ENCODE results near the gene CCDC57.

CCDC57 gene

DNA sequence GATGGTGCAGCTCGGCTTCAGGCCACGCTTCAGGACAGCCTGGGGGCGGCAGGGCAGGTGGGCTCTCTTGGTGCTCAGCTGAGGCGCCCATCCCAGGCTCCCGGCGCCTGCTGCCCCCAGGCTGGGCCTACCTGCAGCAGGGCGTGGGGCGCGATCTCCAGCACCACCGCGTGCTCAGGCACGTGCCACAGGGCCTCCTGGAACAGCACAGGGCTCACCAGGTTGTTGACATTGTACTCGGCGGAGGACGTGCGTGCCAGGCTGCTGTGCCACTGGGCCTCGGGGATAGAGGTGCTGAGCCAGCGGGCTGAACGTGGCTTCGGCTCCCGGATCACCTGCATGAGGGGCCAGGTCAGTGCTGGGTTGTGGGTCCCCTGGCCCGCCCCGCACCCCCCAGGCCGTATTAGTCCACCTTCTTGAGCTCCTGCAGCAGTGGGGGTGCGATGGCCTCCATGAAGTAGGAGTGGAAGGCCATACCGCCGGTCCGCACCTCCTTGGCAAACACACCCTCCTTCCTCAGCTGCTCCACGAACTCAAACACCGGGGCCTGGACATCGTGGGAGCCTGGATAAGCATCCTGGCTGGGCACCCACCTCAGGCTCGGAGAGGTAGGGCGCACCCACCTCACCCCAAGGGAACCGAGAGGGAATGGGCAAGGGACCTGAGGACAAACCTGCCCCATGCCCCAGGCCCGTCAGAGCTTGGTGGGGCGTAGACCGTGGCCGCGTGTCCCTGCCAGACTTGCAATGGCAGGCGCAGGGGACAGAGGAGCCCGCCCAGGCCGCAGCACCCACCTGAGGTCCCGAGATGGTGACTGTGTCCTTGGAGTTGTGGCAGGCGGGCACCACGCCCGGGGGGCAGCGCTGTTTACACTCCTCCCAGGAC, 123.6 kb downstream of the CCDC57 start:
- DNase-seq = no peak

DNA sequence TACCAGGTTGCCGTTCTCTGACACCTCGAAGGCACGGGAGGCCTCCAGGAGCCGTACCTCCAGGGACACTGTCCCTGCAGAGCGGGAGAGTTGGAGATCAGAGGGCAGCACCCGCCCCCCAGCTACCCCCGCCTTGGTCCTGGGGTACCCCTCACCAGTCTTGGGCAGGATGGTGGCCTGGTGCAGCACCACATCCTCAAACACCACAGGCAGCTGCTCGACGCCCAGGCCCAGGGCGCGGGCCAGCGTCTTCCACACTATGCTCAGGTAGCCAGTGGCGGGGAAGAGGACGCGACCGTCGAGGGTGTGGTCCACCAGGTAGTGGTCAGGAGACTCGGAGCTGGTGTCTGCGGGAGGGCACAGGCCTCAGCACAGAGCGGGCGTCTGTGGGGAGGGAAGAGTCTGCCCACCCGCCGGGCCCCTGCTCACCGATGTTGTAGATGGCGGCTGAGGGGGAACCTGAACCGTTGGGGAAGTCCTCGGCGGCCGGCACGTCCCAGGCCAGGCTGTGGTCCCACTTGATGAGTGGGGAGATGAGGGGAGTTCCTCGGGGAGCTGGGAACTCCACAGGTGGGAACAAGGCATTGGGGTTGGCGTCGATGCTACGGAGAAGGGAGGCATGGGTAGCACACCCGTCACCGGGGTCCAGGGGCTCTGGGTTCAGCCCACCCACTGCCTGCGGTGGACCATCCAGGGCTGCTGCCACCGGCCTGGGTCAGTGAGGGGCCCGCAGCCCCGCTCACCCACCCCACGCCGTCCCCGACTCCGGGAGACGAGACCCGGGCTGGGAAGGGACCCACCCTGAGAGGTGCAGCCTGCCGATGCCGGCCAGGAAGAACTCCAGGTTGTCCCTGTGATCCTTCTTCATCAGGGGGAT, 124.4 kb downstream of the CCDC57 start:
- no peak for DNase-seq

DNA sequence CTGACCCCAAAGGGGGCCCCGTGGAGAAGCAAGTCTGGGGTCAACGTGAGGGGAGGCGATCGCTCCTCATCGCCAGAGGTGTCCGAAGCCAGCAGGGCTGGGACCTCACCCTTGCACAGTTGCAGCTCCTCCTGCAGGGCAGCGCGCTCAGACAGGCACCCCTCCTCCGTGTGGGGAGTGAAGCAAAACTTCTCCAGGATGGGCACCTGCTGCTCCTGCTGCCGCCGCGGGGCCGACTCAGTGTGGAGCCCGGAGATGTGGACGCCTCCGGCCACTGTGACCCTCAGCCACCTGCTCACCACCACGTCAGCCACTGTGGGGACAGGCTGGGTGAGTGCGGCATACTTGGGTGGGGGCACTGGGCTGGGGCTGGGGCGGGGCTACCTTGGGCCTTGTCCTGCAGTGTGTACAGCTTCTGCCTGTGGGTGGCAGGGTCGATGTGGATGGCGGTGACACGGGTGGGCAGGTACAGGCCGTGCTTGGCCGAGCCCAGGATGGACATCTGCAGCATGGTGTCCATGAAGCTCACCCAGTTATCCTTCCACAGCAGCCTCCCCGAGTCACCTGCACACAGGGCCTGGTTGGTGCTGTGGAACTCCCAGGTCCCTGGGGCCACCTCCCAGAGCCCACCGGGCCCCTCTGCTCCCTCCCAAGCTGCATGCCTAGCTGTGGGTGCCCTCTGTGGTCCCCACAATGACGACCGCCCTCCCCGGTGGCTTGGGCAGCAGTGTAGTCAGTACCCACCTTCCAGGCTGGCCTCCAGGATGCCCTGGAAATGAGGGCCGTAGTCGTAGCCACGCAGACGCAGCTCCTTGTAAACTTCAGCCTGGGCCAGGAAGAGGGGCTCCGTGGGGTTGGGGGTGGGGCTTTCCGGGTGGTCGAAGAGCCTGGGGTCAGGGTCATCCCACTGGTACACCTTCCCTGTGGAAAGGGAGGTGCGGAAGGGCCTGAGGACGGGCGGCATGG, 125.4 kb downstream of the CCDC57 start:
- DNase-seq = no peak

DNA sequence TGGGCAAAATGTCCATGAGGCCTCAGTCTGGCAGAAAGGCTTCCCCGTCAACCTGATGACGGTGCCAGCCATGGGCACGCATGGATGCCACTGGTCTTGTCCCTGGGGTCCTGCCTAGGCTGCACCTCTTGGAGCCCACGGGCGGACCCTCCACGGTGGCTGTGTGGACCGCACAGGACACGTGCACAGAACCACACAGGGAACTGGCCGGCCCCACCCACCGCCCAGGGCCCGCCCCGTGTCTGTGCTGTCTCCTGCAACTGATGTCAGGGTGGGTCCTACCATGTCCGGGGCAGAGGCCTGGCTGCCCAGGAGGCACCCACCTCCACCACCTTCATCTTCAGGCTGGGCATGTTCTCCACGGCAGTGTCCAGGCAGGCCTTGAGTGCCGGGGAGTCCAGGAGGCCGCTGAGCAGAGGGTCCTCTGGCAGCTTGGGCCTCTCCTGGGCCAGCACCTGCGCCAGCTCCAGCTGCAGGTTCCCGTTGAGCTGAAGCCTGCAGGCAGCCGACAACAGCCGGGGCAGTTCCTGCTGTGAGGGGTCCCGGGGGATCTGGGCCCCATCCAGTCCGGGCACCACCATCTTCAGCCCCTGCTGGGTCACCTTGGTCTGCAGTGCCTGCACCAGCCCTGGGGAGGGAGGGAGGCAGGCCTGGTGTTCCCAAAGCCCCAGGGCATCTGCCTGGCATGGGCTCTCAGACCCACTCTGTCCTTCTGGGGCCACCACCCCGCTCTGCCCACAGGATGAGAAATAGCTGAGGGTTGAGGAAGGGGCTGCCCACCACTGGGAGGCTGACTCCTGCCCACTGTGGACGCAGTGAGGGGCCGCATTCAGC, 126.5 kb downstream of the CCDC57 start:
- no peak for DNase-seq

DNA sequence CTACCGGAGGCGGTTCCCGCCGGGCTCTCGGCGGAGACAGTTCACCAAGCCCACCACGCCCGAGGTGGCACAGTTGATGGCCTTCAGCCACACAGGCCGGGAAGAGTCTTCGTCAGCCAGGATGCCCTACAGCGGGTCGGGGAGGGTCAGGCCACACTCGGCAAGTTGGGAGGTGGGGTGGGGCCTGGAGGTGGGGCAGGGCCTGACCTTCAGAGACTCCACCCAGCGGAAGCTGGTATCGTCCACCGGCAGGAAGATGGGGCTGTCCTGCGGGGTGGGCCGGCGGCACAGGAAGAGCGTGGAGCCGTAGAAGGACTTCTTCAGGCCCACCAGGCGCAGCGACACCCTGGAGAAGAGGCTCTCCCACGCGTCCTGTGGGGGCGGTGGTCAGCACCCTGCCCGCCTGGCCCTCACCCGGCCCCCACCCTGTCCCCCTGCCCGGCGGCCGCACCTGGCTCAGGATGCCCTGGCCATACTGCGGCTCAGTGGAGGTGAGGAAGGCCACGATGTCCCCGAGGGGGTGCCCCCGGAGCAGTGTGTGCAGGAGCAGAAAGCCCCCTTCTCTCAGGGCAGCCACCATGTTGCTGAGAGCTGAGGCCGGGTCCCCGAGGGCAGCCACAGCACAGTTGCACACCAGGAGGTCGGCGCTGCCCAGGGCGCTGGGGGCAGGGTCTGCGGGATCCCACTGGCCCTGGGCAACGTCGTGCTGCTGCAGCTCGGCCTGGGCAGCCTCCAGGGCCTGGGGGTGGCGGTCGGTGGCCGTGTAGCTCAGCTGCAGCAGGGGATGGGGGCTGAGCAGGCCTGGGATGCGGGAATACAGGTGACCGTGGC, 127.4 kb downstream of the CCDC57 start:
- DNase-seq = no peak

DNA sequence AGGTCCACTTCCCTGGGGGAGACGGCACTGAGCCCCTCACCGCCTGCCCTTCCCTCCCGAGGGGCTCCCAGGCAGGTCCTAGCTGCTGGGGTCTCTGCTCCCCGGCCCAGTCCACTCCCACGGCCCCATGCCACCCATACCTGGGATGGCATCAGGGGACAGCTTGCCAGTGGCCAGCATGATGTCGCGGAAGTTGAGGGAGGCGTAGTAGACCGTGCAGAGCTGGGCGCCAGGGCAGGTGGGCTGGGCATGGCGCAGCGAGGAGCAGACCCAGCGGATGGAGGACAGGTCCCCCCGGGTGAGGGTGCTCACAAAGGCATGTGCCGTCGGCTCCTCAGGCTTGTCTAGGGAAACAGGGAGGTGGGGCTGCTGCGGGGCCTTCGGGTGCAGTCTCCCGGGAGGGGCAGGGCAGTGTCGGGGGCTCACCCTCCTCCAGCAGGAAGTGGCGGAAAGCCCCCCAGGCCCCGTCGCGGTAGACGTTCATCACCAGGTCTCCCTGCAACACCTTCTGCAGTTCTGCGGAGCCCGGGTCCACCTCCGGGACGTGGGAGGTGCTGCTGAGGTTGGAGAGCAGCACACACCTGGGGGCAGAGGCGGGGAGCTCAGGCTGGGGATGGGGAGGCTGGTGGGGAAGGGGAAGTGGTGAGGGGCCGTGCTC, 128.1 kb downstream of the CCDC57 start:
- no peak for DNase-seq

DNA sequence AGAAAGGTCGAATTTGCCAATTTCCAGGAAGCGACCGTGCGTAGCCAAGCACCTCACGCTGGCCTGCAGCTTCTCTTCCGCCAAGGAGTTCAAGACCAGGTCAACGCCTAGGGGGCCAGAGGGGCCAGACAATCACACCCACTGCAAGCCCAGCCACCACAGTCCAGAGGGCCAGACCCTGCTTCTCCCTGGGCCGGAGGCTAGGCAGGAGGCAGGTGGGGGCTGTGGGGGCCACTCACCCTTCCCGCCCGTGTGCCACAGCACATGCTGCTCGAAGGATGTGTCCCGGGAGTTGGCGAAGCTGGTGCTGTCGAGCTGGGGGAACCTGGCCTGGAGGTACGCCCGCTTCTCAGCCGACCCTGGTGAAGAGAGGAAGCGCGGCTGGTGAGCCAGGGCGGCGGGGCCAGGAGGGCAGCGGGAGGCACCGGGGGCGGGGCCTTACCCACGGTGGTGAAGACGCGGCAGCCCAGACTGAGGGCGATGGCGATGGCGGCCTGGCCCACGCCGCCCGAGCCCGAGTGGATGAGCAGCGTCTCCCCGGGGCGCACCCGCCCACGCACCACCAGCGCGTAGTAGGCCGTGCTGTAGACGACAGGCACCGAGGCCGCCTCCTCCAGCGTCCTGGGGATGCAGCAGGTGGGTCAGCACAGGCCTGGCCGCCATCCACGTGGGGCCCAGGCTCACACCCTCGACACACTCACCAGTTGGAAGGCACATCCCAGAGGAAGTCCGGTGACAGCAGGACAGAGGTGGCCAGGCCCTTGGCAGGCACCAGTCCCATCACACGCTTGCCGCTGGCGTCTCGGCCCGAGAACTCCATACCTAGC, 128.9 kb downstream of the CCDC57 start:
- no peak for DNase-seq

DNA sequence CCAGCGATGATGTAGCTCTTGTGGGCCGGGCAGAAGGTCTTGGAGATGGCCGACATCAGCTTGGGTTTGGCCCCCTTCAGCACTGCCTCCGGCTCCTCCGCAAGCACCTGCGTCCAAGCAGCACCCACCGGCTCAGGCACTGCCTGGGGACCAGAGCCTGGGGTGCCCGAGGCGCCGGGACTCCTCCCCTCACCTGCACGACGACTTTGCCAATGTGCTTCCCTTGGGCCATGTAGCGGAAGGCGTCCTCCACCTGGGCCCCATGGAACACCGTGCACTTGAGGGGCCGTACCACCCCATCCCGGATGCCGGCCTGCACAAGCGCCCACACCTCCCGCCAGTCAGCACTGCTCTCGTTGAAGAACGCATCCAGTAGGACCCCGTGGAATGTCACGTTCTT, 129.6 kb downstream of the CCDC57 start:
- DNase-seq = no peak

DNA sequence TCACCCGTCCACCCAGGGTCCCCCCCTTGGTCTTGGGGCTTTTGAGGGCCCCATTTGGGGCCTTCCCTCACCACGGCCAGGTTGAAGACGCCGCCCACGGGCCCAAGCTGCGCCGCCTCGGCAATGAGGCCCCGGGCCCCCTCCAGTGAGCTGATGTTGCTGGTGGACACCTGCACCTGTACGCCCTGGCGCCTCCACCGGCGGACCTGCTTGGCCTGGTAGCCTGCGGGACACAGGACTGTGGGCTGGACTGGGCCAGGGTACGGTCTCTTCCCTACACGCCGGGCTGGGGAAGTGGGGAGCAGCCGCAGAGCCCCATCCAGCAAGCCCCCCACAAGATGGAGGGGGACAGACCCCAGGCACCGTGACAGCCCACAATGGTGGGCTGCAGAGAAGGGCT, 130.2 kb downstream of the CCDC57 start:
- DNase-seq = no peak

DNA sequence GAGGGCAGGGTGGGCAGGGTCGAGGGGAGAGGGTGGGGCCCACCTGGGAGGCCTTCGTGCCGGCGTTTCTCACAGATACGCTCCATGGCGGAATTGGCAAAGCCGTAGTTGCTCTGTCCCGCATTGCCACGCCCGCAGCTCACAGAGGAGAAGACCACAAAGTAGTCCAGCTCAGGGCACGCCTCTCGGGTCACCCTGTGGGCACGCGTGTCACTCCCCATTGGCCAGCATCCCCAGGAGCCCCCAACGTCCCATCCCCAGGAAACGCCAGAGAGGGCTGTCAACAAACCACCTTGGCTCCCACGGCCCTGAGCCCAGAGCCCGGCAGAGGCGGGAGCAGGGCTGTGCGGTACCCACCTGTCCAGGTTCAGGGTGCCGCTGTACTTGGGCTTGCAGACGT, 130.7 kb downstream of the CCDC57 start:
- DNase-seq = no peak

DNA sequence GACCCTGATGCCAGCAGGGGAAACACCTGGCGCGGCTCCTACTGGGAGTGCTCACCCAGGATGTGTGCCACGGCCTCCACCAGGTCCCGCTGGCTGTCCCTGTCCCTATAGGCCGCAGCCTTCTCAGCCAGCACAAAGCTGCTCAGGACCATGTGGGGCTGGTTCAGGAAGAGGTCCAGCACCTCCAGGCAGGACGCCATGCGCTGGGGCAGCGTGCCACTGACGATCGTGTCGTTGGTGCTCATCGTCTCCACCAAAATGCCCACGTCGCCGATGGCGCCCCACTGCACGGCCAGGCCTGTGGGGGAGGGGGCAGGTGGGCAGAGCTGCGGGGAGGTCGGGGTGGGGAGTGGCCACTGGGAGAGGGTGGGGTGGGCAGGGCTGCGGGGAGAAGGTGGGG, 131.1 kb downstream of the CCDC57 start:
- DNase-seq = no peak

DNA sequence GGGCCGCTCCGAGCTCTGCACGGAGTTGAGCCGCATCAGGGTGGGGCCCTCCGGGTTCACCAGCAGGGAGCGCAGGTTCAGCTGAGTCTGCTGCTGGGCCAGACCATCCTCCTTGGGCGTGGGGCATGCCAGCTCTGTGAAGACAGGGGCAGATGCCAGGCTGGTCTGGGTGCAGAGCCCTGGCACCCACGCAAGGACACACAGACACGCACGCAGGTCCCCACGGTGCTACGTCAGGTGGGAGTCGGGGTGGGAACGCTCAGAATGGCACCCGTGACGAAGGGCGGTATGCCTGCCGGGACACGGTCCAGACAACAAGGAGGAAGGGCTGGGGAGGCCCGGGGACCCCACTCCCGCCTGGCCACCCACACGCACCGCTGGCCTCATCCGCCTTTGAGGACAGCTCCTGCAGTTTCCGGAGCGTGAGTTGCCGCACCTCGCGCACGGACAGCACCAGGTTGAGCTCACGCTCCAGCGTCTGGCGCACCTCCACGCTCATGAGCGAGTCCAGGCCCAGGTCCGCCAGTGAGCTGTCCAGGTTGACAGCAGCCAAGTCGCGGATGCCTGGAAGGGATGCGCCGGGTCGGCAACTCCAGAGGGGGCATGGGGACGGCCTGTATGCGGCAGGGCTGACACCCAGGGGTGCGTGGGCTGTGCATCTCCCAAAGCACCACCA, 131.7 kb downstream of the CCDC57 start:
- no peak for DNase-seq

DNA sequence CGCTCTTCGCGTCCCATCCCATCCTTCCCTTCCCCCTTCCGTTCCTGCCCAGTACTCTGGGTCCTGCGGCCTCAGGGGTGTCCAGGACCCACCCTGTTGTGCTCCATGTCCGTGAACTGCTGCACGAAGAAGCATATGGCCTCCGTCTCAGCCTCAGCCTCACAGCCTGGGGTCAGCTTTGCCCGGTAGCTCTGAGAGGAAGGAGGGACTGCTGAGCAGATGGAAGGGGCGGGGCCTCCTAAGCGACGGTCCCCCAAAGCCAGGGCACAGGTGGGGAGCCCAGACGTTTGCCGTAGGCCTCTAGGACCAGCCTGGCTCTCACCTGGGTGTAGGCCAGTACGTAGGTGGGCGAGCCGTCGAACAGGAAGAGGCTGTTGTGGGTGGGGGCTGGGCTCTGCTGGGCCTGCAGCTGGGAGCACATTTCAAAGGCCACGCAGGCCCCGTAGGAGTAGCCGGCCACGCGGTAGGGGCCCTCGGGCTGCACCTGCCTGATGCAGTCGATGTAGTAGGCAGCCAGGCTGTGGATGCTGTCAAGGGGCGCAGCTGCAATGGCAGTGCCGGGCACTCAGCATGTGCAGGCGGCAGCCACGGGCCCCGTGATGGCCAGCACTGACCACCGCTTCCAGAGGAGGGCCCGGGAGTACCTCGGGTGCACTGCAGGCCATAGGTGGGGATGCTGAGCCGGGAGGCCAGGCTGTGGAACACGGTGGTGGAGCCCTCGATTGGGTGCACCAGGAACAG, 132.4 kb downstream of the CCDC57 start:
- DNase-seq = no peak

DNA sequence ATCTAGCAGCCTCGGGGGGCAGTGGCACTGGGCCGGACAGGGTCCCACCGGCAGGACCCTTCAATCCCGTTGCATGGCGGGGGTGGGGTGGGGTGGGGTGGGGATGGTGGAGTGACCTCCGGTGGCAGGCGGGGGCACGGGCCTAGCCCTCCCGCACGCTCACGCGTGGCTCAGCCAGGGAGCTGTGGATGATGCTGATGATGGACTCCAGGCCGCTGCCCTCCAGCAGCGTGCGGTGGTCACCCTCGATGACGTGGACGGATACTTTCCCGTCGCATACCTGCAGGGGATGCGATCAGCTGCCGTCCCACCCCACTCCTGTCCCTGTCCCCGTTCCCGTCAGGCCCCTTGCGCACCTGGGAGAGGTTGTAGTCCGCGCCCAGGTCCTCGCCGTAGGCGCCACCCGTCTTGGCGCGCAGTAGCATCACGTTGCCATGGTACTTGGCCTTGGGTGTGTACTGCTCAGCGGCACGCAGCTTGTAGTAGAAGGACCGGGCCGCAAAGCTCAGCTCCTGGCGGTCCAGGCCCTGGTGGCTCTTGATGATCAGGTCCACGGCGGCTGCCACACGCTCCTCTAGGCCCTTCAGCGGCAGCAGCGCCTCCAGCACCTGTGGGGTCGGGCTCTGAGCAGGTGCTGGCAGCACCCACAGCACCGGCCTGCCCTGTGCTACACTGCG, 133.5 kb downstream of the CCDC57 start:
- no peak for DNase-seq

DNA sequence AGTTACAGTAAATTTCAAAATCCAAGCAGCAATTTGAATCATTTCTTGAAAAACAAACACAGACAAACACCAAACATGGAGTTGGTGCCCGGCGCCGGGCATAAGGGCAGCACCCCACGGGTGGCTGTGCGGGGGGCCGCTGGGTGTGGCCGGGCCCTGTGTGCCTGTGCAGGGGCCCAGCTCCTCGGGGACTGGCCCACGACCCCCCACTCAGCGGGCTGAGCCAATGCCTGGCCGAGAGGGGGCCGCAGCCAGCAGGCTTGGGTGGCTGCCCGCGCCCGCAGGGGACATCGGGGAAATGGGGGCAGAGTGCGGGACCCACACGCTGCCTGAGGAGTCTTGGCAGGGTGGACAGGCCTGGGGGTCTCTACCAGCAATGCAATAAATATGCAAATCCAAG, 134.2 kb downstream of the CCDC57 start:
- DNase-seq = no peak

DNA sequence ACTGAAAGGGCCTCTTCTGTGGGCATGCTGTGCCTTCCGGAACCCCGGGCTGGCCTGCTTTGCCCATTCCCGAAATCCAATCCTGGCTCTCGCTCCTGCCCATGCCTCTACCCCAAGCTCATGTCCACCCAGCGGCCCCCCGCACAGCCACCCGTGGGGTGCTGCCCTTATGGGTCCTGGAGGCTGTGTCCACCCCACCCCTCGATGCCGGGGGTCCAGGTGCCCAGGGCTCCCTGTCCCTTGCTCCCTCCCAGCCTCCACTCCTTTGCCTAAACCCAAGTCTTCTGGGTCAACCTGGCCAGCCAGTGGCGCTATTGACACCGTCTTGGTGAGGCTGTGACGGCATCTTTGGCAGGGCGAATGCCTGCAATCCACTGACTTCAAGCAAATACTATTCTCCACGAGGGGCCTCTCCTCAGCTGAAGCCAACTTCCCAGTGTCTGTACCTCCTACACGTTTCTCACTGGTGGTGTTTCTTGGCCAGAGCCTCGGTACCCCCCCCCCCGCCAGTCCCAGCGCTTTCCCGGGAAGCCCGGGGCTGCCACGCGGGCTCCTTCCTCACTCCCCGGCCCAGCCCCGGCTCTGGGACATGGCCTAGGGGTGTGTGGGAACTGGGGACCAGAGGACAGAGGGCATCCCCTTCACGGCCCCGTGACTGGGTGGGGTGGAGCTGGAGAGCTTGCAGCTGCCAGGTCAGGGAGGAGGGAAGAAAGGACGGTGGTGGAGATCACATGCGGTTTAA, 134.9 kb downstream of the CCDC57 start:
- DNase-seq = no peak

All from NCI-H2029 treated with DMSO at 0.1 percent for 48 hours (cell line).